Ascending aorta (tissue), 2 donors: ENCODE results near the gene COQ2. TPM values are rescaled to one million over a fixed set of nuclear protein-coding genes. Genes with fewer than 3 reads are reported as not detected.

ENCODE experiments used
- DNase-seq, 2 donors: peaks; one replicate each; pipeline ENCODE4 v3.0.0-alpha.2; 2019; ENCODE audit warnings: low spot score in 2 of 2
- H3K27ac ChIP-seq, 2 donors: fragments of 200-600 bp; sonication (generic); one replicate each; pipeline ENCODE4 v1.5.1; 2016 to 2017; ENCODE audit warnings: mild to moderate bottlenecking in 1 of 2
- H3K27me3 ChIP-seq: fragments of 200-600 bp; sonication (generic); one replicate; pipeline ENCODE4 v1.5.1; 2017
- H3K36me3 ChIP-seq, 2 donors: fragments of 200-600 bp; sonication (generic); one replicate each; pipeline ENCODE4 v1.5.1; 2016
- H3K4me1 ChIP-seq, 2 donors: fragments of 200-600 bp; sonication (generic); one replicate each; pipeline ENCODE4 v1.5.1; 2016 to 2017; ENCODE audit warnings: mild to moderate bottlenecking in 1 of 2
- H3K4me3 ChIP-seq, 2 donors: fragments of 200-600 bp; sonication (generic); one replicate each; pipeline ENCODE4 v1.5.1; 2016 to 2017; ENCODE audit warnings: mild to moderate bottlenecking in 1 of 2
- H3K9me3 ChIP-seq, 2 donors: fragments of 200-600 bp; sonication (generic); one replicate each; pipeline ENCODE4 v1.5.1; 2016
- CTCF ChIP-seq, 3 experiments: fragments of 200-600 bp in 2 of 3; fragments of 450-650 bp in 1 of 3; sonication (generic) in 2 of 3; IDR thresholded peaks; one replicate each; pipeline ENCODE4 v1.5.1; 2016 to 2019; ENCODE audit warnings: antibody characterized with exemption in 3 of 3, mild to moderate bottlenecking in 1 of 3, moderate library complexity in 1 of 3
- intact Hi-C: fragments of 100-400 bp; cut with DNase I; formaldehyde crosslinking; loops from one replicate; pipeline ENCODE4 v1.15.1; 2023
- total RNA-seq: library from RNA; depleted of rRNA; stranded (reverse); fragments of >200 nt; gene quantifications from one replicate; pipeline ENCODE4 v1.1.0, GENCODE V29; 2016

The COQ2 gene
- total RNA-seq, 1 donor from 2014 or later: 9.7 TPM

GRCh38 chr4:83252782-83253405 is 31.7 kb downstream of the COQ2 start:
- Histone ChIP-seq H3K27ac (no peak overlapping the region), H3K27me3 (no peaks in the 10 kb centered on the region), H3K36me3 (no peaks in the 10 kb centered on the region), H3K4me1 (peaks cover 0 to 7% of the 10 kb centered on the region in 2 donors), H3K9me3 (no peaks in the 10 kb centered on the region), H3K4me3 (no peak overlapping the region)
- peak in 1 of 3 experiments; percentile 48 for TF ChIP-seq CTCF (IDR thresholded peaks at IDR 0.05)
- intact Hi-C loops: no loop called here
- peak in 1 of 2 donors; percentile 74 for DNase-seq

GRCh38 chr4:83251447-83251830 is 33.2 kb downstream of the COQ2 start:
- H3K4me1 ChIP-seq: peaks cover 0 to 7% of the 10 kb centered on the region in 2 donors
- no peak overlapping the region for H3K27ac ChIP-seq
- no peaks in the 10 kb centered on the region for H3K27me3 ChIP-seq
- H3K36me3 ChIP-seq: no peaks in the 10 kb centered on the region
- DNase-seq: no peak
- intact Hi-C loops: no loop called here
- H3K4me3 ChIP-seq: no peak overlapping the region
- H3K9me3 ChIP-seq: no peaks in the 10 kb centered on the region
- no peak for TF ChIP-seq CTCF (IDR thresholded peaks at IDR 0.05)

- peaks cover 0 to 2% of the 10 kb centered on the region in 2 donors for H3K4me1 ChIP-seq
- H3K36me3 ChIP-seq: no peaks in the 10 kb centered on the region
- no peak overlapping the region for H3K4me3 ChIP-seq
- DNase-seq: no peak
- intact Hi-C loops: no loop called here
- H3K27ac ChIP-seq: no peak overlapping the region
- H3K27me3 ChIP-seq: no peaks in the 10 kb centered on the region
- no peaks in the 10 kb centered on the region for H3K9me3 ChIP-seq
- TF ChIP-seq CTCF (IDR thresholded peaks at IDR 0.05): no peak
These were observed 33.7 kb downstream of the COQ2 start for GRCh38 chr4:83250687-83251446.

- H3K9me3 ChIP-seq: no peaks in the 10 kb centered on the region
- no peak overlapping the region for H3K27ac ChIP-seq
- no peak for TF ChIP-seq CTCF (IDR thresholded peaks at IDR 0.05)
- intact Hi-C loops: no loop called here
- no peaks in the 10 kb centered on the region for H3K36me3 ChIP-seq
- H3K27me3 ChIP-seq: no peaks in the 10 kb centered on the region
- no peaks in the 10 kb centered on the region for H3K4me1 ChIP-seq
- no peak for DNase-seq
- no peak overlapping the region for H3K4me3 ChIP-seq
These were observed 36.1 kb downstream of the COQ2 start for GRCh38 chr4:83248486-83248885.

GRCh38 chr4:83247415-83248357 is 36.9 kb downstream of the COQ2 start:
- intact Hi-C loops: no loop called here
- Histone ChIP-seq H3K27me3 (no peaks in the 10 kb centered on the region), H3K9me3 (no peaks in the 10 kb centered on the region), H3K4me3 (no peak overlapping the region), H3K4me1 (no peaks in the 10 kb centered on the region), H3K36me3 (no peaks in the 10 kb centered on the region), H3K27ac (no peak overlapping the region)
- TF ChIP-seq CTCF (IDR thresholded peaks at IDR 0.05): no peak
- no peak for DNase-seq
